Activated T-cell treated with anti-CD3 and anti-CD28 coated beads for 1 hour (primary cell): Measurements from ENCODE around the gene SLC30A1.
A peak's percentile ranks its signal among the peaks of the same experiment; 100 is the strongest.
"Not testable (repeated sequence)": the region's sequence is repeated elsewhere in the genome, so short reads cannot be mapped to it uniquely, and the experiment has no call there.

Source experiments
- DNase-seq: peaks from one replicate; pipeline ENCODE4 v3.0.0-alpha.2; 2020; ENCODE audit warnings: low read depth

SLC30A1 gene, protein sequence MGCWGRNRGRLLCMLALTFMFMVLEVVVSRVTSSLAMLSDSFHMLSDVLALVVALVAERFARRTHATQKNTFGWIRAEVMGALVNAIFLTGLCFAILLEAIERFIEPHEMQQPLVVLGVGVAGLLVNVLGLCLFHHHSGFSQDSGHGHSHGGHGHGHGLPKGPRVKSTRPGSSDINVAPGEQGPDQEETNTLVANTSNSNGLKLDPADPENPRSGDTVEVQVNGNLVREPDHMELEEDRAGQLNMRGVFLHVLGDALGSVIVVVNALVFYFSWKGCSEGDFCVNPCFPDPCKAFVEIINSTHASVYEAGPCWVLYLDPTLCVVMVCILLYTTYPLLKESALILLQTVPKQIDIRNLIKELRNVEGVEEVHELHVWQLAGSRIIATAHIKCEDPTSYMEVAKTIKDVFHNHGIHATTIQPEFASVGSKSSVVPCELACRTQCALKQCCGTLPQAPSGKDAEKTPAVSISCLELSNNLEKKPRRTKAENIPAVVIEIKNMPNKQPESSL

GRCh38 chr1:211578640-211579439 is at the start of gene SLC30A1:
SLC30A1 (minus strand) TSS chr1:211579161; CDS start chr1:211578612, 549 bp downstream.
- DNase-seq: peak; percentile 100

- no peak for DNase-seq
Measured at GRCh38 chr1:211628417-211628816, 49.5 kb upstream of the SLC30A1 start.

GRCh38 chr1:211627259-211627658 is 48.3 kb upstream of the SLC30A1 start:
- no peak for DNase-seq

DNA sequence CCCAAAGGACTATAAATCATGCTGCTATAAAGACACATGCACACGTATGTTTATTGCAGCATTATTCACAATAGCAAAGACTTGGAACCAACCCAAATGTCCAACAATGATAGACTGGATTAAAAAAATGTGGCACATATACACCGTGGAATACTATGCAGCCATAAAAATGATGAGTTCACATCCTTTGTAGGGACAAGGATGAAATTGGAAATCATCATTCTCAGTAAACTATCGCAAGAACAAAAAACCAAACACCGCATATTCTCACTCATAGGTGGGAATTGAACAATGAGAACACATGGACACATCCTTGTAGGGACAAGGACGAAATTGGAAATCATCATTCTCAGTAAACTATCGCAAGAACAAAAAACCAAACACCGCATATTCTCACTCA is 46.9 kb upstream of the SLC30A1 start:
- DNase-seq: not testable (repeated sequence)

GRCh38 chr1:211625040-211625439 is 46.1 kb upstream of the SLC30A1 start:
- no peak for DNase-seq

- DNase-seq: no peak
Measured at GRCh38 chr1:211623515-211623914, 44.6 kb upstream of the SLC30A1 start.

DNA sequence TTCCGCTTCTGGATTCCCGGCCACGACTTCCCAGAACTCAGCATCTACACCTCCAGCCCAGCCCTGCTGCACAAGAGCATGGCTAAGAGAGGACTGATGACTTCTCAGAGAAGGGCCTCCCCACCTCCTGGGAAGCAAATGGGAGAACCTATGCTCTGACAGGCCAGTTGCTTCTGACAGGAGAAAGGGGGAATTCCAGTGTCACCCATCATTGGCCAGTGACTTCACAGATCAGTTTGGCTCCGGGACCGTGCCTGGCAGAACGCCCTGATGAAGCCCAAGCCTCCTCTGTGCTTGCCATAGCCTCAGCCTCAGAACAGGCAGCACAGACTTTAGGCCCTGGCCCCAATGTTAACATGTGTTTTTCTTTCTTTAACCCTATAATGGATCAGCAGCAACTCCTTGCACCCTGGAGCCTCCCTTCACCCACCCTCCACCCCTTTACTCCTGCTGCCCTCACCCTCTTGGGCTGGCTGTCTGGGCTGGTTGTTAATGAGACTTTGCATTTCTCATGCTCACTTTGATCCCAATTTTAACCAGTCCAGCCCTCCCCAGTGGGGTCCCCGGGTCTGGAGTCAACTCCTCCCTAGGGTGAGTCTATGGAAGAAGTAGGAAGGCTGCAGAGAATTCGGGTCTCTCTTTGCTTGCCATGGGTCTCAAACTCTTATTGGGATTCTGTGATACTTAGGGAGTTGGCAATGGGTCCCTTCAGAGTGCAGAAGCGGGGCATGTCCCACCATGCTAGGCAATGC is 42.7 kb upstream of the SLC30A1 start:
- DNase-seq: no peak

- DNase-seq: no peak
Measured at GRCh38 chr1:211620097-211620496, 41.1 kb upstream of the SLC30A1 start.

- DNase-seq: no peak
Measured at GRCh38 chr1:211619033-211619996, 40.4 kb upstream of the SLC30A1 start.

DNA sequence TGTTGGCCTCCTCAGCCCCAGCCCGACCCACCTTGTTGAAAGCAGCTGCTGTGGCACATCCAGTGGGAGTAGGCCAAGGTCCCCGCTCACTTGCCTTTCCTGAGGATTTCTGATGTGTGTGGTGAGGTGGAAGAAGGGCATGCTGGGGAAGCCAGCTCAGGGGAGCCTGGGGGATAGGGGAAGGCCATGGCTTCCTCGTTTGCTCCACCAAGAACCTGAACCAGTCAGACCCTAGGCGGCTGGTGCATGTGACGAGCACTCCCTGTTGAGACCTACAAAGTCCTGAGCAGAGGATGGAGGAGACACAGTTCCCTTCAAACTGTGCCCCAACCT is 38.0 kb upstream of the SLC30A1 start:
- DNase-seq: no peak

DNA sequence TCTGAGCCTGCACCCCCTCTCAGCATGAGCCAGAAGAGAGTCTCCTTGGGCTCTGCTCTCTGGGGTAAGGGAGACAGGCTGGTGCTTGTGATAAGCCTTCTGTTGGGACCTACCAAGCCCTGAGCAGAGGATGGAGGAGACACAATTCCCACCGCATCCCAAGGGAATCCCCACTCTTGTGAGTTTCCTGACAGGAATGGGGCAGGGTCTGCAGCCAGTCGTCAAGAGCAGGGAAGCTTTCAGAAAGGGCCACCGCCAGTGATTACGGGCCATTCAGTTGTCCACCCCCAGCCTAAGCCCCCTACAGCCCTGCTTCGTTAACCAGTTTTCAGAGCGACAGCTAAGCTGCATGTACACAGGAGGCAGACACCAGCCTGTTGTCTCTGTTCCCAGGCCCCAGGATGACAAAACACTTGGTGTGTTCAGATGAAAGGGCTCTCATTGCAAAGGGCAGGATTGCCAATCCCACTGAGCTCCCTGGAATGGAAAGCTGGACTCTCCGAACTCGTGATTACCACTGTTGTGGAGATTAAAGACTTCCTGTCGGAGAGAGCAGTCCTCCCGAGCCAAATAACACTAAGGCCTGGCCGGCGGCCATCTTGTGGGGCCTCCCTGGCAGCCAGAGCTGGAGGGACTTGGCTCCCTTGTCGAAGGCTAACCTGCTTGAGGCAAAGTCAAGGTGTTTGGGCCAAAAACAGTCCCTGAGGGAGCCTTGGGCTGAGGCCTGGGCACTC is 37.4 kb upstream of the SLC30A1 start:
- no peak for DNase-seq

DNA sequence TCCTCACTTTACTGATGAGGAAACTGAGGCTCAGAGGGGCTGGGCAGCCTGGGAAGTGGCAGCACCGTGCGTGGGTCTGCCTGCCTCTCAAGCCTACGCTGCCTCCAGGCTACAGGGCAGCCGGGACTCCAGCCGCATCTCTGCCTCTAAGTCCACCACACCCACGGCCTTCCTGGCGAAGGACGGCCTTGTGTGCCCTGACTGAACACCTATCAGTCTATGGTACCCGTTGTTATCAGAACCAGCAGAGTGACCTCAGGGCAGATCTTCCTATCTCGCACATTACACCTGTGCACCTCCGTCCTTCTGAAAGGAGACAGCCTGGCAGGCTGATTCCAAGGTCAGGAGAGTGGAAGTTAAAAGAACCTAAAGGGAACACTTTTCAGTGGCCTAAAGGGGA is 35.7 kb upstream of the SLC30A1 start:
- no peak for DNase-seq

- no peak for DNase-seq
Measured at GRCh38 chr1:211613951-211614350, 35.0 kb upstream of the SLC30A1 start.

GRCh38 chr1:211613108-211613947 is 34.4 kb upstream of the SLC30A1 start:
- no peak for DNase-seq

DNA sequence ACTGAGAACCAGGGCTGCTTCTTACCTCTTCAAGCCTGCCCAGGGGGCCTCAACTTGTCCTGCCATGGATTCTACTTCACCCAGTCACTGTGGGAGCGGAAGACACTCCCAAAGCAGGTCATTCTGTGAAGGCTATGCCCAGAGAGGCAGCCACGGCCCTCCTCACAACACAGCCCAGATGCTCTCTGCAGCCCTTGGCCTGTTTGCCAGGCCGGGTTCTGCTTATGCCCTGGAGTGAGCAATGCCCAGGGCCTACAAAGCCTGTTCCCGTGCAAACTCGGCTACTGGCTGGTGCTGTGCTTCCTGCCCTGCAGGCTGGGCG is 33.8 kb upstream of the SLC30A1 start:
- no peak for DNase-seq

- DNase-seq: no peak
Measured at GRCh38 chr1:211611818-211612217, 32.9 kb upstream of the SLC30A1 start.

- no peak for DNase-seq
Measured at GRCh38 chr1:211610779-211611556, 32.0 kb upstream of the SLC30A1 start.

DNA sequence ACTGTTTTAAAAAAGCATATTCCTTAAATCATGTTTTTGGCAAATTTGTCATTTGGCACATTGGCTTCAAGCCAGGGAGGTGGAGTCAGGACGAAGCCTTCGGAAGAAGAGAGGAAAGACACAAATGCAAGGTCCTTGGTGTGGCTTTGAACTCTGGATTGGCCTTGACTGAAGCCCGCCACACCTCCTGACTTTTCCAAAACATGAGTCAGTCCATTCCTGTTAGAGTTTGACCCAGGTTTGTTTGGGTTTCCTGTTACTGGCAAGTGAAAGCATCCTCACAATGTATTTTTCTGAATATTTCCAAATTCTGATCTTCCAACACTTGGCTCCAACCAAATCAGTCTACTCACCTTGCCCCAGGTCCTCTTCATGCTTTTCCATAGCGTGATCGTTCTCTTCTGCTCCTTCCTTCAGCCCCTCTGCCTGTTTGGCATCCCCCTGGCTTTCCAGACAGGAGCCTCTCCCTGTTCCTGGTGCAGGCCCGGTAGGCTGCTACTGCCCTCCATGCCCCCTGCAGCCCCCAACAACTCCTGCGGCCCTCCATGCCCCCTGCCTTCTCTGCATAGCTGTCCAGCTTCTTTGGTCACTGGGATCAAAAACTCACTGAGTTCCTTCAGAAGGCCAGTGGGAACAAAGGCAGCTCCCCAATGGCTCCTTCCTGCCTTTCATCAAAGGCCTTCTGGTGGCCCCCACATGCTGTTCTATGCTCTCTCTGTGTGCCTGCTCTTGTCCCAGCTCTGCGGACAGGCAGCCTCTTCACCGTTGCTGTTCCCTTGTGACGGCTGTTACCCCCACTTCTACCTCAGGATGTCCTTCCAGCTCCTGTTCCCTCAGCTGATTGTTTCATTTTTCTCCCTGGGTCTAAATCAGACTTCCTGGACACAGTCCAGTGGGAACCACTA is 30.4 kb upstream of the SLC30A1 start:
- DNase-seq: no peak
